ENCODE data around the gene EPS15. TPM values are rescaled to one million over a fixed set of nuclear protein-coding genes. Genes with fewer than 3 reads are reported as not detected.

EPS15 gene
- total and polyA plus RNA-seq, 9 of the 15 experiments (the other 6 are each of a cell fraction or from before 2014, with no cell fraction given): 23.1 to 69.0 (median 41.7) TPM

- H3K27me3 ChIP-seq (ENCODE audit: control insufficient read depth in 2 of 2, insufficient read depth in 2 of 2, low read length in 2 of 2): no peaks in the 10 kb centered on the region
- no peaks in the 10 kb centered on the region for H4K20me1 ChIP-seq (replicated peaks; ENCODE audit: control insufficient read depth, insufficient read depth, low read length)
- DNase-seq (ENCODE audit: extremely low read depth in 1 of 4, low spot score in 3 of 4) (no peak), FAIRE-seq (no peak), ATAC-seq (no peak)
- H3K36me3 ChIP-seq (ENCODE audit: control insufficient read depth, insufficient read depth, low read length): no peaks in the 10 kb centered on the region
- H3K79me2 ChIP-seq (ENCODE audit: control insufficient read depth, insufficient read depth, low read length): no peaks in the 10 kb centered on the region
- H2AFZ ChIP-seq (ENCODE audit: low read depth, low read length): no peak overlapping the region
- intact Hi-C loops (cut with micrococcal nuclease) (no loop called here), in situ Hi-C loops (cut with MboI) (no loop called here)
- no TSS peak for BruUV-seq (replicated peaks)
- H3K9me3 ChIP-seq (replicated peaks; ENCODE audit: control insufficient read depth, insufficient read depth, low read depth, low read length): no peaks in the 10 kb centered on the region
- WGBS (ENCODE audit: insufficient coverage, low coverage, missing lambda C conversion rate): 26% methylated on average over 3 of the region's 3 CpGs
- H3K9ac ChIP-seq (ENCODE audit: insufficient read depth in 1 of 2, low read depth in 2 of 2, low read length in 2 of 2): no peak overlapping the region
- H3K4me3 ChIP-seq: no peak overlapping the region
- no peak overlapping the region for H3K4me2 ChIP-seq (ENCODE audit: insufficient read depth, low read length)
- ChIA-PET CTCF (ENCODE audit: low intra/inter-chr PET ratio) (no interaction called here), POLR2A (interaction anchor here (0.6 to 1.8 kb wide), 6 partner anchors 9 to 678 kb away, joined by 3 to 5 read pairs (median 3); partner anchors contain the start of gene TTC39A)
- TF ChIP-seq HMG20B (CRISPR knock-in tag; IDR thresholded peaks at IDR 0.05): no peak
- no peak for TF ChIP-seq PRDM10 (IDR thresholded peaks at IDR 0.05; ENCODE audit: partially characterized antibody)
- H3K9me1 ChIP-seq (ENCODE audit: control insufficient read depth, insufficient read depth, low read length): no peaks in the 10 kb centered on the region
- H3K4me1 ChIP-seq (replicated peaks in 1 of 2; ENCODE audit: control insufficient read depth in 2 of 2, insufficient read depth in 2 of 2, low read length in 2 of 2): peaks cover 6 to 16% of the 10 kb centered on the region in 2 experiments; a peak in 4 of 5 replicates
- H3K27ac ChIP-seq (ENCODE audit: extremely low read depth, low read depth, low read length): no peak overlapping the region
These were observed 204.1 kb downstream of the EPS15 start for GRCh38 chr1:51314974-51315373.

All from K562 (cell line).